Mesenchymal stem cell (in vitro differentiated cells and primary cell): ENCODE results near the gene HOXD13.

Experiments used
- DNase-seq: peaks from one replicate; pipeline ENCODE4 v3.0.0-alpha.2; 2013
- H2AFZ ChIP-seq: one replicate; pipeline ENCODE4 v1.6.1; 2013; ENCODE audit warnings: low read depth, mild to moderate bottlenecking, control low read depth, inconsistent platforms, low read length, moderate library complexity
- H2AK5ac ChIP-seq: 2 replicates; pipeline ENCODE4 v1.6.1; 2013; ENCODE audit warnings: low read length, moderate library complexity, mild to moderate bottlenecking, inconsistent platforms; ENCODE audit not compliant: severe bottlenecking
- H2BK120ac ChIP-seq: one replicate; pipeline ENCODE4 v1.6.1; 2013; ENCODE audit warnings: low read depth, mild to moderate bottlenecking, inconsistent platforms, low read length, moderate library complexity
- H2BK12ac ChIP-seq, 2 experiments: one replicate each; pipeline ENCODE4 v1.6.1; 2013; ENCODE audit warnings: inconsistent platforms in 2 of 2, low read length in 2 of 2, mild to moderate bottlenecking in 2 of 2, moderate library complexity in 2 of 2, control low read depth in 1 of 2
- H2BK15ac ChIP-seq: one replicate; pipeline ENCODE4 v1.6.1; 2013; ENCODE audit warnings: mild to moderate bottlenecking, low read depth, inconsistent platforms; ENCODE audit not compliant: poor library complexity, severe bottlenecking
- H2BK5ac ChIP-seq: 2 replicates; pipeline ENCODE4 v1.6.1; 2013; ENCODE audit warnings: low read depth, mild to moderate bottlenecking, low read length, control low read depth, inconsistent platforms; ENCODE audit not compliant: poor library complexity, severe bottlenecking
- H3K14ac ChIP-seq, 2 experiments: one replicate each; pipeline ENCODE4 v1.6.1; 2013; ENCODE audit warnings: inconsistent platforms in 2 of 2, low read length in 2 of 2, control low read depth in 1 of 2, mild to moderate bottlenecking in 1 of 2, moderate library complexity in 1 of 2
- H3K18ac ChIP-seq, 2 experiments: one replicate each; pipeline ENCODE4 v1.6.1; 2013; ENCODE audit warnings: inconsistent platforms in 2 of 2, low read length in 2 of 2, control low read depth in 1 of 2, low read depth in 1 of 2, mild to moderate bottlenecking in 1 of 2
- H3K23ac ChIP-seq, 2 experiments: one replicate each; pipeline ENCODE4 v1.6.1; 2013; ENCODE audit warnings: inconsistent platforms in 2 of 2, low read length in 2 of 2, mild to moderate bottlenecking in 2 of 2, moderate library complexity in 2 of 2, control low read depth in 1 of 2
- H3K27ac ChIP-seq: 2 replicates; pipeline ENCODE4 v1.5.1; 2013; ENCODE audit warnings: mild to moderate bottlenecking, moderate library complexity, low read length, control low read depth, inconsistent platforms; ENCODE audit not compliant: poor library complexity, severe bottlenecking
- H3K27me3 ChIP-seq, 2 experiments: 2 replicates each; pipeline versions ENCODE4 v1.6.1 to v1.7.0; 2013; ENCODE audit warnings: low read length in 2 of 2, mild to moderate bottlenecking in 2 of 2, moderate library complexity in 2 of 2, control low read depth in 1 of 2, inconsistent platforms in 1 of 2; ENCODE audit not compliant: control insufficient read depth in 1 of 2, insufficient read depth in 1 of 2
- H3K36me3 ChIP-seq, 2 experiments: 2 replicates each; pipeline versions ENCODE4 v1.6.1 to v1.7.0; 2013; ENCODE audit warnings: low read length in 2 of 2, control low read depth in 1 of 2, inconsistent platforms in 1 of 2, low read depth in 1 of 2, mild to moderate bottlenecking in 1 of 2; ENCODE audit not compliant: insufficient read depth in 2 of 2, control insufficient read depth in 1 of 2
- H3K4ac ChIP-seq, 2 experiments: one replicate each; pipeline ENCODE4 v1.6.1; 2013; ENCODE audit warnings: inconsistent platforms in 2 of 2, low read length in 2 of 2, mild to moderate bottlenecking in 2 of 2, moderate library complexity in 2 of 2, control low read depth in 1 of 2, low read depth in 1 of 2
- H3K4me1 ChIP-seq: 2 replicates; pipeline ENCODE4 v1.6.1; 2013; ENCODE audit warnings: low read depth, low read length, control low read depth; ENCODE audit not compliant: control insufficient read depth, insufficient read depth
- H3K4me2 ChIP-seq: 2 replicates; pipeline ENCODE4 v1.6.1; 2013; ENCODE audit warnings: low read length, mild to moderate bottlenecking, inconsistent platforms; ENCODE audit not compliant: poor library complexity, severe bottlenecking
- H3K4me3 ChIP-seq, 2 experiments: 2 replicates each; pipeline versions ENCODE4 v1.5.1 to v1.7.0; 2013; ENCODE audit warnings: low read length in 2 of 2, mild to moderate bottlenecking in 2 of 2, control low read depth in 1 of 2, low read depth in 1 of 2; ENCODE audit not compliant: insufficient read depth in 1 of 2
- H3K79me1 ChIP-seq: replicated peaks from 2 replicates; pipeline ENCODE4 v1.6.1; 2013; ENCODE audit warnings: mild to moderate bottlenecking, control low read depth, low read length, inconsistent platforms; ENCODE audit not compliant: poor library complexity, severe bottlenecking
- H3K9ac ChIP-seq: 2 replicates; pipeline ENCODE4 v1.7.0; 2013; ENCODE audit warnings: mild to moderate bottlenecking, low read length, moderate library complexity
- H3K9me3 ChIP-seq: 2 replicates; pipeline ENCODE4 v1.7.0; 2013; ENCODE audit warnings: mild to moderate bottlenecking, low read length; ENCODE audit not compliant: control insufficient read depth
- H4K8ac ChIP-seq: one replicate; pipeline ENCODE4 v1.6.1; 2013; ENCODE audit warnings: inconsistent platforms, mild to moderate bottlenecking, low read length, moderate library complexity
- H4K91ac ChIP-seq: one replicate; pipeline ENCODE4 v1.6.1; 2013; ENCODE audit warnings: mild to moderate bottlenecking, low read length, inconsistent platforms
- WGBS: methylation state at CpG from one replicate; pipeline ENCODE4 v1.1.7; 2013; ENCODE audit warnings: mixed read lengths; 5-methylcytosine and 5-hydroxymethylcytosine counted together

The HOXD13 gene

GRCh38 chr2:176117823-176118371, 25.4 kb downstream of the HOXD13 start:
- H3K18ac ChIP-seq: no peak overlapping the region
- no peaks in the 10 kb centered on the region for H3K79me1 ChIP-seq
- H3K4me2 ChIP-seq: no peak overlapping the region
- peak overlapping the region in 1 of 2 experiments; percentile 70 for H3K4me3 ChIP-seq
- H4K8ac ChIP-seq: no peak overlapping the region
- H2BK15ac ChIP-seq: no peak overlapping the region
- H3K9me3 ChIP-seq: no peaks in the 10 kb centered on the region
- no peak overlapping the region for H2BK5ac ChIP-seq
- no peak overlapping the region for H3K14ac ChIP-seq
- H2AFZ ChIP-seq: no peak overlapping the region
- H2BK12ac ChIP-seq: no peak overlapping the region
- no peak overlapping the region for H3K23ac ChIP-seq
- H3K9ac ChIP-seq: no peak overlapping the region
- H2AK5ac ChIP-seq: no peak overlapping the region
- no peak overlapping the region for H3K4ac ChIP-seq
- H3K27me3 ChIP-seq: peaks cover 88 to 97% of the 10 kb centered on the region in 2 experiments
- H4K91ac ChIP-seq: no peak overlapping the region
- H3K4me1 ChIP-seq: peaks cover 20% of the 10 kb centered on the region
- no peaks in the 10 kb centered on the region for H3K36me3 ChIP-seq
- DNase-seq: no peak
- no peak overlapping the region for H2BK120ac ChIP-seq
- 46% methylated on average over 11 of the region's 11 CpGs for WGBS
- no peak overlapping the region for H3K27ac ChIP-seq

- Histone ChIP-seq H3K23ac (no peak overlapping the region), H3K9me3 (no peaks in the 10 kb centered on the region), H2AFZ (no peak overlapping the region), H3K14ac (no peak overlapping the region), H2BK15ac (no peak overlapping the region), H4K8ac (no peak overlapping the region), H3K4me3 (no peak overlapping the region), H2BK12ac (no peak overlapping the region), H3K4me1 (peaks cover 27% of the 10 kb centered on the region), H3K79me1 (no peaks in the 10 kb centered on the region), H3K4ac (no peak overlapping the region), H3K9ac (no peak overlapping the region), H2BK5ac (no peak overlapping the region), H3K27me3 (peaks cover 80 to 96% of the 10 kb centered on the region in 2 experiments), H2AK5ac (no peak overlapping the region), H3K18ac (no peak overlapping the region), H4K91ac (no peak overlapping the region), H3K36me3 (no peaks in the 10 kb centered on the region), H2BK120ac (no peak overlapping the region), H3K4me2 (no peak overlapping the region), H3K27ac (no peak overlapping the region)
- WGBS: 13% methylated on average over 22 of the region's 24 CpGs
- DNase-seq: no peak
Observed at GRCh38 chr2:176118601-176119339, 26.2 kb downstream of the HOXD13 start.

- no peak for DNase-seq
- 22% methylated on average over 10 of the region's 13 CpGs for WGBS
- Histone ChIP-seq H4K91ac (no peak overlapping the region), H2AK5ac (no peak overlapping the region), H3K4me2 (no peak overlapping the region), H2BK15ac (no peak overlapping the region), H3K27me3 (peaks cover 68 to 97% of the 10 kb centered on the region in 2 experiments), H3K23ac (no peak overlapping the region), H3K14ac (no peak overlapping the region), H3K4ac (no peak overlapping the region), H2AFZ (no peak overlapping the region), H3K9ac (no peak overlapping the region), H4K8ac (no peak overlapping the region), H3K18ac (no peak overlapping the region), H3K36me3 (no peaks in the 10 kb centered on the region), H3K9me3 (no peaks in the 10 kb centered on the region), H2BK12ac (no peak overlapping the region), H3K27ac (no peak overlapping the region), H3K4me1 (peaks cover 25% of the 10 kb centered on the region), H2BK120ac (no peak overlapping the region), H2BK5ac (no peak overlapping the region), H3K79me1 (no peaks in the 10 kb centered on the region), H3K4me3 (no peak overlapping the region)
Observed at GRCh38 chr2:176120364-176121189, 28.1 kb downstream of the HOXD13 start.
